22Rv1 (cell line): Measurements from ENCODE around the gene PHOSPHO2.

ENCODE experiments used
- H3K27ac ChIP-seq: fragments of 450-650 bp; 2 replicates; pipeline ENCODE4 v1.5.1; 2017
- ZFX ChIP-seq: fragments of 450-650 bp; IDR thresholded peaks from 2 replicates; pipeline ENCODE4 v1.6.1; 2017; ENCODE audit warnings: antibody characterized with exemption, borderline replicate concordance
- TF ChIP-seq, protein P1 (sequence below): fragments of 450-650 bp; IDR thresholded peaks from 2 replicates; pipeline ENCODE4 v1.5.1; 2017; ENCODE audit warnings: mild to moderate bottlenecking

The PHOSPHO2 gene

DNA sequence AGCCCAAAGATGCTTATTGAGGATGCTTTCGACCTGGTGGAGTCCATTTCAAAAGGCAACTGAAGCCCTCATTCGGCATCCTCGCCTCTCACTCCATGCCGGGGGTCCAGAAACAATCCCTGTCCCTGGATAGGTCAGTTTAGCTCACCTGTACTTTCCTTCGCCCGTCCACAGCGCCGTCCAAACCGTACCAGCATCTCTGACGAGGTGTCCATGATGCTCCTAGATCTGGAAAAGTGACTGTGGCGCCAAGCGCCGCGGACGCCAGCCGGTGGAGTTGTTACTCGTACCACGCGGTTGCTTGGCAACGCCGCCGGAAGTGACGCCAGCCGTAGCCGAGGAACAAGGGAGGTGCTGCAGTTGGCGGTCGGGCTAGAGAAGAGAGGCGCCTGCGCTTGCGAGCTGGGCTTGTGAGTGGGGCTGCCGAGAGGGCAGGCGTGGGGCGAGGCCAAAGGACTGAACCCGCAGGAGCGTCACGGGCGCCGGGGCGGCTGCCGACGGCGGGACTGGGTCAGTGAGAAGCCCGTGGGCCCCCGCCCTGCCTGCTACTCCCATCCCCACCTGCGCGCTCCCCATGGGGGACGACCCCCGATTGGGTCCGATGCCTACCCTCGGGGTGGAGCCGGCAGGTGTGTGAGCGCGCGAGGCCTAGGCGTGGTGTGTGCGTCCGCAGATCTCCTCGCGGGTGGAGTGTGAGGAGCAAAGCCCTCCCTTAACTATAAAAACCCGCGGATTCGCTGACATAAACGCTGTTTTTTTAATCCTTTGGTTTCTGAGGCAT, at the start of gene PHOSPHO2, which contains the start of gene CFAP210:
Gene PHOSPHO2 (plus strand): TSS at position 357 of the 781 bp plus-strand sequence. CDS start 6,503 bp downstream, outside the sequence.
Gene CFAP210 (minus strand): TSS at position 293 of the 781 bp plus-strand sequence. CDS start 78 bp downstream, at position 215.
- TF ChIP-seq ZFX, result no peak
- TF ChIP-seq, protein P1, sequence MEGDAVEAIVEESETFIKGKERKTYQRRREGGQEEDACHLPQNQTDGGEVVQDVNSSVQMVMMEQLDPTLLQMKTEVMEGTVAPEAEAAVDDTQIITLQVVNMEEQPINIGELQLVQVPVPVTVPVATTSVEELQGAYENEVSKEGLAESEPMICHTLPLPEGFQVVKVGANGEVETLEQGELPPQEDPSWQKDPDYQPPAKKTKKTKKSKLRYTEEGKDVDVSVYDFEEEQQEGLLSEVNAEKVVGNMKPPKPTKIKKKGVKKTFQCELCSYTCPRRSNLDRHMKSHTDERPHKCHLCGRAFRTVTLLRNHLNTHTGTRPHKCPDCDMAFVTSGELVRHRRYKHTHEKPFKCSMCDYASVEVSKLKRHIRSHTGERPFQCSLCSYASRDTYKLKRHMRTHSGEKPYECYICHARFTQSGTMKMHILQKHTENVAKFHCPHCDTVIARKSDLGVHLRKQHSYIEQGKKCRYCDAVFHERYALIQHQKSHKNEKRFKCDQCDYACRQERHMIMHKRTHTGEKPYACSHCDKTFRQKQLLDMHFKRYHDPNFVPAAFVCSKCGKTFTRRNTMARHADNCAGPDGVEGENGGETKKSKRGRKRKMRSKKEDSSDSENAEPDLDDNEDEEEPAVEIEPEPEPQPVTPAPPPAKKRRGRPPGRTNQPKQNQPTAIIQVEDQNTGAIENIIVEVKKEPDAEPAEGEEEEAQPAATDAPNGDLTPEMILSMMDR, result no peak
- peak within 1 kb of the TSS; percentile 74 for H3K27ac ChIP-seq

DNA sequence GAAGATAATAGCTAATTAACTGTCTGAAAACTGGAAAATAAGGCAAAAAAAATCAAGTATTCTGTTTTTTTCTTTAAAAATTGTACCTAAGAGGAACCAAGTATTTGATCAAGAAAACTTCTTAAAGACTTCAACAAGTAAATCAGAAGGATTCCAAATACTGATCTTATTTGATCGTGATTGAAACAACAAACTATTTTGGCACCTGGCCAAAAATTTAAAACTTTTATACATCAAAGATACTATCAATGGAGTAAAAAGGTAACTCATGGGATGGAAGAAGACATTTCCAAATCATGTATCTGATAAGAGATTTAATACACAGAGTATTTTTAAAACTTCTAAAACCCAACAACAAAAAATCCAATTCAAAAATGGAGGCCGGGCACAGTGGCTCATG, 46.8 kb upstream of the PHOSPHO2 start:
- H3K27ac ChIP-seq, result no peak overlapping the region
- no peak for TF ChIP-seq ZFX
- TF ChIP-seq, protein P1, result no peak

DNA sequence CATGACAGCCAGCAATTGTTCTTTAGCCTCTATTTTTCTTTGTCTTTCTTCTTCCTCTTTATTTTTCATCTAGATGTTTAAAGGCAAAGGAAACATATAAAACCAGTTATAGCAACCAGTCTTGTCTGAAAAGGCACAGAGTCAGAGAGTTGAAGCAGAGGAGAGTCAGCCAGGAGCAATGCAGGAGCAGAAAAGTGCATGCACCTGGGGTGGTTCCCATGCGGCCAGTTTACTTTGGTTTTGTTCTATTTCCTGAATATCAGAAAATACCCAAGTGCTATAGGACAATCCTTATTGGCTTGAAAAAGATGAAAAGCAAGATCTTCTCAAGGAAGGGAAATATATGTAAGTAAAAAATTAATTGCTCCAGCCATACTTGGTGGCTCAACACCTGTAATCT, 45.0 kb upstream of the PHOSPHO2 start:
- no peak for TF ChIP-seq ZFX
- TF ChIP-seq, protein P1, result no peak
- no peak overlapping the region for H3K27ac ChIP-seq

- TF ChIP-seq, protein P1, result no peak
- TF ChIP-seq ZFX, result no peak
- H3K27ac ChIP-seq, result no peak overlapping the region
Observed at GRCh38 chr2:169653636-169654035, 40.6 kb upstream of the PHOSPHO2 start.

DNA sequence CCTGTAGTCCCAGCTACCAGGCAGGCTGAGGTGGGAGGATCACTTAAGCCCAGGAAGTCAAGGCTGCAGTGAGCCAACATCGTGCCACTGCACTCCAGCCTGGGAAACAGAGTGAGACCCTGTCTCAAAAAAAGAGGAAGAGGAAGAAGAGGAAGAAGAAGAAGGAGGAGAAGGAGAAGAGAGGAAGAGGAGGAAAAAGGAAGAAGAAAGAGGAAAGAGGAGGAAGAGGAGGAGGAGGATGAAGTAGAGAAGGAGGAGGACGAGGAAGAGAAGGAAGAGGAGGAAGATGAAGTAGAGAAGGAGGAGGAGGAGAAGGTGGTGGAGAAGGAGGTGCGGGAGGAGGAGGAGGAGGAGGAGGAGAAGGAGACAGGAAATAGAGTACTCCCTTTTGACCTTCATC, 38.1 kb upstream of the PHOSPHO2 start:
- TF ChIP-seq ZFX, result no peak
- TF ChIP-seq, protein P1, result no peak
- H3K27ac ChIP-seq, result no peak overlapping the region

GRCh38 chr2:169658877-169659276, 35.4 kb upstream of the PHOSPHO2 start:
- TF ChIP-seq, protein P1, result no peak
- no peak for TF ChIP-seq ZFX
- H3K27ac ChIP-seq, result no peak overlapping the region

DNA sequence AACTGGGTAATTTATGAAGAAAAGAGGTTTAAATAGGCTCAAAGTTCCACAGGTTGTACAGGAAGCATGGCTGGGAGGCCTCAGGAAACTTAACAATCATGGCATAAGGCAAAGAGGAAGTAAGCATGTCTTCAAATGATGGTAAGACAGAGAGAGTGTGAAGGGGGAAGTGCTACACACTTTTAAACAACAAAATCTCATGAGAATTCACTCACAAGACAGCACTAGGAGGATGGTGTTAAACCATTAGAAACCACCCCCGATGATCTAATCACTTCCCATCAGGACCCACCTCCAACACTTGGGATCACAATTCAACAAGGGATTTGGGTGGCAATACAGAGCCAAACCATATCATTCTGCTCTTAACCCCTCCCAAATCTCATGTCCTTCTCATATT, 34.9 kb upstream of the PHOSPHO2 start:
- no peak for TF ChIP-seq ZFX
- TF ChIP-seq, protein P1, result no peak

More for the DNA sequence above, 34.9 kb upstream of the PHOSPHO2 start:
- no peak overlapping the region for H3K27ac ChIP-seq
